ENCODE data around the gene SHANK2.

DNA sequence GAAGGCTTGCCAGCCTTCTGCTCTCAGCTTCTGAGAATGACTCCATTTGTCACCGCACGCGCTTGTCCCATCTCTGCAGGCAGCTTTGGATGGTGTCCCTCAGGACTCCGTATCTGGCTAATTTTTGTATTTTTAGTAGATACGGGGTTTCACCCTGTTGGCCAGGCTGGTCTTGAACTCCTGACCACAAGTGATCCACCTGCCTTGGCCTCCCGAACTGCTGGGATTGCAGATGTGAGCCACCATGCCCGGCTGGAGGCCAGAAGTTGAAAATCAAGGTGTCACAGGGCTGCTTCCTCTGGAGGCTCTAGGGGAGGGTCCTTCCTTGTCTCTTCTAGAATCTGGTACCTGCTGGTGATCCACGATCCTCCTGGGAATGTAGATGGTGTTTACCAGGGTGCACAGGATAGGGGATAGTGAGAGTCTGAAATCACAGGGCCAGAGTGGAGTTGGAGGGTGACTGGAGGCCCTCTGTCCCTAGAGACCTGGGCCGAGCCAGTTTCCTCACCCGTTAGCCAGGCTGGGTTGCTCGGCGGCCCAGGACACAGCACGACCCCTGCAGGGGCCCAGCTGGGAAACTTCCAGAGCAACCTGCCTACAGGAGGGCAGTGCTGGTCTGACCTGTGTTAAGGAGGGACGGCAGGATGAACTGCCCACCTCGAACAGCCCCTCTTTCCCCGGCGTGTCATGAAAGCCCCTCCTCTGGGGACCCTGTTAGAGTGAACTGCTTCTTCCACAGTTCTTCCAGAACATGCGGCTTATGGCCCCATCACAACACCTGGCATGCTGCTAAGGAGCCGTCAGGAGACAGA lies 48.9 kb upstream of the SHANK2 start:
- no peak for TF ChIP-seq POLR2A (IDR thresholded peaks at IDR 0.05)
- TF ChIP-seq, protein P1, sequence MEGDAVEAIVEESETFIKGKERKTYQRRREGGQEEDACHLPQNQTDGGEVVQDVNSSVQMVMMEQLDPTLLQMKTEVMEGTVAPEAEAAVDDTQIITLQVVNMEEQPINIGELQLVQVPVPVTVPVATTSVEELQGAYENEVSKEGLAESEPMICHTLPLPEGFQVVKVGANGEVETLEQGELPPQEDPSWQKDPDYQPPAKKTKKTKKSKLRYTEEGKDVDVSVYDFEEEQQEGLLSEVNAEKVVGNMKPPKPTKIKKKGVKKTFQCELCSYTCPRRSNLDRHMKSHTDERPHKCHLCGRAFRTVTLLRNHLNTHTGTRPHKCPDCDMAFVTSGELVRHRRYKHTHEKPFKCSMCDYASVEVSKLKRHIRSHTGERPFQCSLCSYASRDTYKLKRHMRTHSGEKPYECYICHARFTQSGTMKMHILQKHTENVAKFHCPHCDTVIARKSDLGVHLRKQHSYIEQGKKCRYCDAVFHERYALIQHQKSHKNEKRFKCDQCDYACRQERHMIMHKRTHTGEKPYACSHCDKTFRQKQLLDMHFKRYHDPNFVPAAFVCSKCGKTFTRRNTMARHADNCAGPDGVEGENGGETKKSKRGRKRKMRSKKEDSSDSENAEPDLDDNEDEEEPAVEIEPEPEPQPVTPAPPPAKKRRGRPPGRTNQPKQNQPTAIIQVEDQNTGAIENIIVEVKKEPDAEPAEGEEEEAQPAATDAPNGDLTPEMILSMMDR (IDR thresholded peaks at IDR 0.05), result no peak
